H1 (cell line): ENCODE measurements around the gene DNAJB13. TPM values are rescaled to one million over a fixed set of nuclear protein-coding genes. Genes with fewer than 3 reads are reported as not detected.

Experiments used
- ATF2 ChIP-seq: IDR thresholded peaks from 2 replicates; pipeline ENCODE4 v1.6.1; 2012; ENCODE audit warnings: low read length, inconsistent platforms
- CHD7 ChIP-seq: fragments of 300-600 bp; sonication (generic); IDR thresholded peaks from 2 replicates; pipeline ENCODE4 v1.7.1; 2012; ENCODE audit warnings: low read length, moderate library complexity, mild to moderate bottlenecking, inconsistent platforms; ENCODE audit not compliant: insufficient replicate concordance
- CTCF ChIP-seq, 3 experiments: IDR thresholded peaks; 1 replicate in 2 of 3; 2 replicates in 1 of 3; pipeline versions ENCODE4 v1.5.1 to v1.6.1; 2011; ENCODE audit warnings: low read length in 3 of 3, mild to moderate bottlenecking in 3 of 3, inconsistent platforms in 2 of 3, low read depth in 1 of 3, moderate library complexity in 1 of 3; ENCODE audit not compliant: insufficient read depth in 1 of 3; ENCODE audit errors: control extremely low read depth in 1 of 3
- EP300 ChIP-seq, 2 experiments: IDR thresholded peaks; 1 replicate in 1 of 2; 2 replicates in 1 of 2; pipeline ENCODE4 v1.6.1; 2011 to 2012; ENCODE audit warnings: low read depth in 2 of 2, low read length in 2 of 2, mild to moderate bottlenecking in 2 of 2, borderline replicate concordance in 1 of 2, inconsistent platforms in 1 of 2, moderate library complexity in 1 of 2
- POLR2AphosphoS5 ChIP-seq: IDR thresholded peaks from 2 replicates; pipeline ENCODE4 v1.6.1; 2011; ENCODE audit warnings: low read depth, low read length
- SP2 ChIP-seq: IDR thresholded peaks from 2 replicates; pipeline ENCODE4 v1.6.1; 2012; ENCODE audit warnings: mild to moderate bottlenecking, low read length, inconsistent platforms
- polyA plus RNA-seq, 7 experiments: library from polyadenylated mRNA; depleted of rRNA in 3 of 7; stranded (reverse) in 5 of 7; unstranded in 2 of 7; fragments of >200 nt in 5 of 7; fragments of 200-250 nt in 2 of 7; gene quantifications; 1 replicate in 5 of 7; 2 replicates in 1 of 7; 4 replicates in 1 of 7; pipeline versions ENCODE4 v1.2.1 to v1.2.3, GENCODE V29; 2011 to 2013; ENCODE audit warnings: missing spikeins in 2 of 7, mixed read lengths in 2 of 7
- total RNA-seq: library from RNA; stranded (reverse); fragmentation: NEBNext Ultra II Directional; extraction: Animal tissue kit (Norgen Biotek cat#: 25700); gene quantifications from 2 replicates; pipeline ENCODE4 v1.2.1, GENCODE V29; 2021

DNAJB13 gene
- total and polyA plus RNA-seq, 2 of the 8 experiments (the other 6 are each of a cell fraction or from before 2014, with no cell fraction given), result 0.27 TPM; not detected in 1

GRCh38 chr11:73946798-73947458, 3.9 kb upstream of the DNAJB13 start (continued):
- TF ChIP-seq CHD7, result no peak
- TF ChIP-seq CTCF (IDR thresholded peaks at IDR 0.05; ENCODE audit: control extremely low read depth in 1 of 3, insufficient read depth in 1 of 3, low read depth in 1 of 3, low read length in 3 of 3), result no peak
- no peak for TF ChIP-seq POLR2AphosphoS5
- TF ChIP-seq ATF2, result no peak
- TF ChIP-seq EP300 (IDR thresholded peaks at IDR 0.05; ENCODE audit: borderline replicate concordance in 1 of 2, low read depth in 2 of 2, low read length in 2 of 2), result no peak
- TF ChIP-seq SP2, result no peak
